ENCODE data around the gene KMT2E.

KMT2E gene

GRCh38 chr7:105006367-105007136 is 7.5 kb upstream of the KMT2E start:
- DNase-seq (ENCODE audit: extremely low read depth in 1 of 2, low read depth in 1 of 2): no peak

GRCh38 chr7:105007298-105007697 is 6.7 kb upstream of the KMT2E start:
- no peak for DNase-seq (ENCODE audit: extremely low read depth in 1 of 2, low read depth in 1 of 2)

GRCh38 chr7:105009667-105010503 is 4.1 kb upstream of the KMT2E start:
- no peak for DNase-seq (ENCODE audit: extremely low read depth in 1 of 2, low read depth in 1 of 2)

GRCh38 chr7:105010504-105011130 is 3.4 kb upstream of the KMT2E start:
- DNase-seq (ENCODE audit: extremely low read depth in 1 of 2, low read depth in 1 of 2): no peak

- no peak for DNase-seq (ENCODE audit: extremely low read depth in 1 of 2, low read depth in 1 of 2)
These were observed 2.7 kb upstream of the KMT2E start for GRCh38 chr7:105011141-105011830.

- no peak for DNase-seq (ENCODE audit: extremely low read depth in 1 of 2, low read depth in 1 of 2)
These were observed 2.0 kb upstream of the KMT2E start for GRCh38 chr7:105011831-105012502.

GRCh38 chr7:105012503-105013220 is 1.3 kb upstream of the KMT2E start:
- DNase-seq (ENCODE audit: extremely low read depth in 1 of 2, low read depth in 1 of 2): peak; percentile 100

- peak; percentile 85 to 88 for DNase-seq (ENCODE audit: extremely low read depth in 1 of 2, low read depth in 1 of 2)
These were observed 687 bp upstream of the KMT2E start for GRCh38 chr7:105013221-105013815.

- peak; percentile 21 to 28 for DNase-seq (ENCODE audit: extremely low read depth in 1 of 2, low read depth in 1 of 2)
These were observed 836 bp downstream of the KMT2E start for GRCh38 chr7:105014693-105015389.

GRCh38 chr7:105015390-105015965 is 1.5 kb downstream of the KMT2E start:
- DNase-seq (ENCODE audit: extremely low read depth in 1 of 2, low read depth in 1 of 2): no peak

GRCh38 chr7:105016068-105016708 is 2.2 kb downstream of the KMT2E start:
- no peak for DNase-seq (ENCODE audit: extremely low read depth in 1 of 2, low read depth in 1 of 2)

- DNase-seq (ENCODE audit: extremely low read depth in 1 of 2, low read depth in 1 of 2): no peak
These were observed 3.0 kb downstream of the KMT2E start for GRCh38 chr7:105016709-105017656.

GRCh38 chr7:105017657-105018365 is 3.8 kb downstream of the KMT2E start:
- no peak for DNase-seq (ENCODE audit: extremely low read depth in 1 of 2, low read depth in 1 of 2)

- no peak for DNase-seq (ENCODE audit: extremely low read depth in 1 of 2, low read depth in 1 of 2)
These were observed 5.3 kb downstream of the KMT2E start for GRCh38 chr7:105019269-105019668.

- no peak for DNase-seq (ENCODE audit: extremely low read depth in 1 of 2, low read depth in 1 of 2)
These were observed 6.9 kb downstream of the KMT2E start for GRCh38 chr7:105020926-105021325.

- DNase-seq (ENCODE audit: extremely low read depth in 1 of 2, low read depth in 1 of 2): no peak
These were observed 7.3 kb downstream of the KMT2E start for GRCh38 chr7:105021352-105021751.
